A673 (cell line): ENCODE results near the gene TMEM169.

Source experiments
- CTCF ChIP-seq: fragments of 300-800, 200-600 bp; sonication (generic); conservative IDR thresholded peaks from 2 replicates; pipeline ENCODE4 v1.5.1; 2017; ENCODE audit warnings: low read depth, mild to moderate bottlenecking, antibody characterized with exemption, low read length, moderate library complexity, mixed read lengths
- EZH2 ChIP-seq: fragments of 200-600 bp; sonication (generic); IDR thresholded peaks from 2 replicates; pipeline ENCODE4 v1.6.1; 2017; ENCODE audit warnings: borderline replicate concordance, low read depth, mild to moderate bottlenecking, mixed read lengths, antibody characterized with exemption, low read length; ENCODE audit not compliant: poor library complexity, severe bottlenecking

- TF ChIP-seq CTCF (no peak), EZH2 (no peak)
These were observed 26.7 kb downstream of the TMEM169 start for GRCh38 chr2:216108310-216108966.
